Stomach (tissue), 9 donors: ENCODE data around the gene KCTD14. TPM values are rescaled to one million over a fixed set of nuclear protein-coding genes. Genes with fewer than 3 reads are reported as not detected.

Source experiments
- DNase-seq, 2 donors: peaks; one replicate each; pipeline versions ENCODE4 v3.0.0 to v3.0.0-alpha.2; 2013 to 2019
- H3K27ac ChIP-seq, 5 donors: fragments of 200-600 bp in 4 of 5; sonication (generic) in 4 of 5; one replicate each; pipeline ENCODE4 v1.5.1; 2013 to 2019; ENCODE audit warnings: mild to moderate bottlenecking in 1 of 5, moderate library complexity in 1 of 5
- H3K27me3 ChIP-seq, 3 donors: fragments of 200-600 bp; sonication (generic); one replicate each; pipeline ENCODE4 v1.5.1; 2017 to 2019; ENCODE audit warnings: mixed run types in 1 of 3
- H3K36me3 ChIP-seq, 4 donors: fragments of 200-600 bp; sonication (generic); 1 replicate in 3 of 4; 2 replicates in 1 of 4; pipeline ENCODE4 v1.5.1; 2016 to 2019
- H3K4me1 ChIP-seq, 4 donors: fragments of 200-600 bp; sonication (generic); one replicate each; pipeline ENCODE4 v1.5.1; 2016 to 2019
- H3K4me3 ChIP-seq, 4 donors: fragments of 200-600 bp; sonication (generic) in 3 of 4; one replicate each; pipeline ENCODE4 v1.5.1; 2016 to 2019; ENCODE audit warnings: mild to moderate bottlenecking in 1 of 4
- H3K9me3 ChIP-seq, 4 donors: fragments of 200-600 bp; sonication (generic); one replicate each; pipeline ENCODE4 v1.5.1; 2016 to 2019
- CTCF ChIP-seq, 7 experiments: fragments of 450-650 bp in 4 of 7; fragments of 200-600 bp in 3 of 7; sonication (generic) in 3 of 7; IDR thresholded peaks; one replicate each; pipeline ENCODE4 v1.5.1; 2016 to 2019; ENCODE audit warnings: antibody characterized with exemption in 7 of 7, control low read depth in 2 of 7, mild to moderate bottlenecking in 1 of 7
- EP300 ChIP-seq: sonication (generic); formaldehyde crosslinking; IDR thresholded peaks from one replicate; pipeline ENCODE4 v1.6.1; 2017; ENCODE audit warnings: antibody characterized with exemption
- POLR2A ChIP-seq, 4 donors: fragments of 450-650 bp; IDR thresholded peaks; one replicate each; pipeline ENCODE4 v1.6.1; 2016; ENCODE audit warnings: antibody characterized with exemption in 4 of 4, control low read depth in 2 of 4, mild to moderate bottlenecking in 1 of 4, moderate library complexity in 1 of 4
- POLR2AphosphoS5 ChIP-seq, 3 donors: sonication (generic); formaldehyde crosslinking; IDR thresholded peaks; one replicate each; pipeline ENCODE4 v1.6.1; 2016; ENCODE audit warnings: antibody characterized with exemption in 3 of 3
- WGBS, 5 donors: extraction: QIAGEN DNeasy Blood & Tissue Kit in 3 of 5; methylation state at CpG; one replicate each; pipeline versions ENCODE4 v1.1.5 to v1.1.7; 2013 to 2018; 5-methylcytosine and 5-hydroxymethylcytosine counted together
- intact Hi-C: fragments of 100-400 bp; cut with DNase I; formaldehyde crosslinking; loops from one replicate; pipeline ENCODE4 v1.15.1; 2023; ENCODE audit warnings: low total_unique reads
- polyA plus RNA-seq, 3 donors: library from polyadenylated mRNA; stranded (reverse); fragments of 200-250 nt; gene quantifications; one replicate each; pipeline ENCODE4 v1.2.3, GENCODE V29; 2013
- total RNA-seq, 5 donors: library from RNA; depleted of rRNA; stranded (reverse); fragments of >200 nt; gene quantifications; one replicate each; pipeline versions ENCODE4 v1.1.0 to v1.2.3, GENCODE V29; 2014 to 2016
- donor health status: healthy with polysubstance abuse.
- donor health status: Bipolar disorder and iron deficiency.
- donor health status: healthy.

Gene KCTD14
- total and polyA plus RNA-seq, 8 donors: 2.3 to 62.0 (median 14.0) TPM

- Histone ChIP-seq H3K27me3 (no peaks in the 10 kb centered on the region), H3K27ac (no peak overlapping the region), H3K4me3 (no peak overlapping the region), H3K4me1 (peaks cover 9 to 46% (median 36%) of the 10 kb centered on the region in 4 donors), H3K9me3 (no peaks in the 10 kb centered on the region), H3K36me3 (no peaks in the 10 kb centered on the region)
- TF ChIP-seq EP300 (no peak), POLR2A (IDR thresholded peaks at IDR 0.05) (no peak), CTCF (IDR thresholded peaks at IDR 0.05) (no peak), POLR2AphosphoS5 (IDR thresholded peaks at IDR 0.05) (no peak)
- intact Hi-C loops: no loop called here
- WGBS, 5 donors: 76 to 92% (median 84%) methylated on average over 2 of the region's 2 CpGs
- no peak for DNase-seq
These were observed 4.7 kb upstream of the KCTD14 start for GRCh38 chr11:78027759-78028158.

DNA sequence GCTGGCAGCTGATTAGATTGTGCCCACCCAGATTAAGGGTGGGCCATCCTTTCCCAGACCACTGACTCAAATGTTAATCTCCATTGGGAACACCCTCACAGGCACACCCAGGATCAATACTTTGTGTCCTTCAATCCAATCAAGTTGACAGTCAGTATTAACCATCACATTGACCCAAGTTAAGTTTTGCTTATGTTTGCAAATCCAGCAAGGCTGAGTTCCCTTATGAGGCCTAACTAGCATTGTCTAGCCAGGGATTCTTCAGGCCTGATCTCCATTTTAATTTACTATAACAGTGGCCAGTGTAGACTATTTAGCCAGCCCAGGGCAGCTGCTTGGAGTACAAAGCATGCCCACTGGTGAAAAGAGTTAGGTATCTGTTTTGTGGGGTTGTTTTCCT is 2.3 kb upstream of the KCTD14 start:
- no peak overlapping the region for H3K4me3 ChIP-seq
- no peaks in the 10 kb centered on the region for H3K36me3 ChIP-seq
- H3K4me1 ChIP-seq: peaks cover 3 to 44% (median 25%) of the 10 kb centered on the region in 4 donors
- TF ChIP-seq POLR2A (IDR thresholded peaks at IDR 0.05): no peak
- TF ChIP-seq CTCF (IDR thresholded peaks at IDR 0.05): no peak
- TF ChIP-seq EP300: no peak
- no peak for TF ChIP-seq POLR2AphosphoS5 (IDR thresholded peaks at IDR 0.05)
- no peaks in the 10 kb centered on the region for H3K9me3 ChIP-seq
- DNase-seq: no peak
- H3K27me3 ChIP-seq: no peaks in the 10 kb centered on the region
- no peak overlapping the region for H3K27ac ChIP-seq
- intact Hi-C loops: no loop called here

- TF ChIP-seq POLR2AphosphoS5 (IDR thresholded peaks at IDR 0.05) (no peak), CTCF (IDR thresholded peaks at IDR 0.05) (no peak), EP300 (no peak), POLR2A (IDR thresholded peaks at IDR 0.05) (no peak)
- intact Hi-C loops: no loop called here
- H3K4me3 ChIP-seq: peak overlapping the region; percentile 52 to 60 (median 56)
- WGBS, 5 donors: 53 to 64% (median 56%) methylated on average over 7 of the region's 7 CpGs
- H3K27me3 ChIP-seq: no peaks in the 10 kb centered on the region
- H3K36me3 ChIP-seq: no peaks in the 10 kb centered on the region
- peak overlapping the region; percentile 84 to 87 (median 86) for H3K27ac ChIP-seq
- DNase-seq: no peak
- peaks cover 0 to 32% (median 19%) of the 10 kb centered on the region in 4 donors for H3K4me1 ChIP-seq
- H3K9me3 ChIP-seq: no peaks in the 10 kb centered on the region
These were observed 350 bp upstream of the KCTD14 start for GRCh38 chr11:78023426-78023825.

DNA sequence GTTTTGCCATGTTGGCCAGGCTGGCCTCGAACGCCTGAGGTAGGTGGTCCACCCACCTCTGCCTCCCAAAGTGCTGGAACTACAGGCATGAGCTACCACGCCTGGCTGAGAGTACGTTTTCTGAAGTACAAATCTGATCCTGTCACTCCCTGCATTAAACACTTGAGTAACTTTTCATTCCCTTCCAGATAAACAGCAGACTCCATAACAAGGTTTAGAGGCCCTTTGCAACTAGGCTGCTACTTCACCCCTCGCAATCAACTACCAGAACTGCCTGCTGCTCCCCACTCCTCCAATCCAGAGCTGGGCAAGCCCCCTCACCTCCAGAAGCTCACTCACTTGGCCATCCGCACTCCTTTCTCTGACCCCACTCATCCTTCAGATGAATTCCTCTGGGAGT is 1.5 kb downstream of the KCTD14 start:
- Histone ChIP-seq H3K4me3 (peak overlapping the region in 3 of 4 donors; percentile 52 to 60 (median 54)), H3K27ac (peak overlapping the region; percentile 84 to 87 (median 86))
- WGBS, 5 donors: 39 to 81% (median 56%) methylated on average over 6 of the region's 6 CpGs

More for the DNA sequence above, 1.5 kb downstream of the KCTD14 start:
- intact Hi-C loops: no loop called here
- DNase-seq: no peak
- Histone ChIP-seq H3K4me1 (peaks cover 0 to 32% (median 19%) of the 10 kb centered on the region in 4 donors), H3K27me3 (no peaks in the 10 kb centered on the region), H3K36me3 (peaks cover 5 to 9% (median 6%) of the 10 kb centered on the region in 4 donors), H3K9me3 (no peaks in the 10 kb centered on the region)
- TF ChIP-seq CTCF (IDR thresholded peaks at IDR 0.05): no peak
- TF ChIP-seq POLR2AphosphoS5 (IDR thresholded peaks at IDR 0.05): no peak
